ENCODE results near the gene SLC4A4. TPM values are rescaled to one million over a fixed set of nuclear protein-coding genes. Genes with fewer than 3 reads are reported as not detected.

The SLC4A4 gene
- total and polyA plus RNA-seq, 2 of the 8 experiments (the other 6 are each of a cell fraction or from before 2014, with no cell fraction given): 0.67 to 2.8 TPM

DNA sequence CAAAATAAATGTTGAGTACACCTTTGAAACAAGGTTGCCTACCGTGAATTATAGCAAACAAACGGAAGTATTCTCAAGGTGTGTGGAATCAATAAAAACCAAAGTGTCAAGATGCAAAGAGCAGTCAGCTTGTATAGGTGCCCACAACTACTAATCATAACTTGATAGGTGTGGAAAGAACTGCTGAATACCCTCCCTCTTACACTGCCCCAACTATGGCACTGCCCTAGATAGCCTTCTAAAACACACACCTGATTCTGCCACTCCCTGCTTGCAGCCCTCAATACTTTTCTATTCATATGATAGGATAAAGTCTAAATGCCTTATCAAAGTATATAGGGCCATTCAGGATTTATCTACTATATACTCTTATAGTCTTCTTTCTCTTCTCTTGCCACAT, 31.1 kb upstream of the SLC4A4 start:
- Histone ChIP-seq H2AFZ (ENCODE audit: low read length) (no peak overlapping the region), H3K14ac (ENCODE audit: insufficient read length) (no peak overlapping the region), H3K18ac (ENCODE audit: extremely low read depth, low read length) (no peak overlapping the region), H3K27me3 (replicated peaks in 1 of 4; ENCODE audit: control insufficient read depth in 3 of 4, extremely low read depth in 1 of 4, insufficient read depth in 3 of 4, low read length in 3 of 4) (no peaks in the 10 kb centered on the region), H4K20me1 (replicated peaks in 1 of 2; ENCODE audit: control insufficient read depth in 1 of 2, insufficient read depth in 2 of 2, low read length in 2 of 2) (no peaks in the 10 kb centered on the region), H3K27ac (ENCODE audit: low read depth, low read length) (no peak overlapping the region), H3K36me3 (ENCODE audit: control insufficient read depth in 2 of 4, insufficient read depth in 4 of 4, low read length in 3 of 4) (no peaks in the 10 kb centered on the region), H3K4ac (replicated peaks; ENCODE audit: insufficient read length, low read depth, low read length) (no peak overlapping the region), H3K56ac (replicated peaks; ENCODE audit: insufficient read length, low read depth, low read length) (no peak overlapping the region), H4K91ac (replicated peaks; ENCODE audit: insufficient read length, low read length) (no peak overlapping the region), H3K4me1 (replicated peaks in 1 of 4; ENCODE audit: control insufficient read depth in 3 of 4, insufficient read depth in 4 of 4, low read length in 3 of 4) (peaks cover 0 to 5% (median 0%) of the 10 kb centered on the region in 4 experiments; a peak in 1 of 7 replicates), H3K4me3 (ENCODE audit: extremely low read depth in 1 of 4, insufficient read depth in 2 of 4, low read depth in 3 of 4, low read length in 4 of 4) (no peak overlapping the region), H4K8ac (ENCODE audit: extremely low read depth, insufficient read depth, low read length) (no peak overlapping the region), H4K5ac (ENCODE audit: insufficient read length, low read depth, low read length) (no peak overlapping the region), H3K23me2 (ENCODE audit: low read depth, low read length) (no peaks in the 10 kb centered on the region), H3K79me1 (ENCODE audit: low read depth, low read length) (no peaks in the 10 kb centered on the region), H2AK5ac (ENCODE audit: low read depth, low read length) (no peak overlapping the region), H3K79me2 (ENCODE audit: control insufficient read depth in 1 of 2, insufficient read depth in 2 of 2, low read length in 2 of 2) (no peaks in the 10 kb centered on the region), H2BK12ac (ENCODE audit: low read depth, low read length) (no peak overlapping the region), H3K9ac (replicated peaks in 1 of 4; ENCODE audit: extremely low read depth in 1 of 4, low read depth in 3 of 4, low read length in 3 of 4) (no peak overlapping the region), H2BK5ac (ENCODE audit: low read depth, low read length) (no peak overlapping the region), H3K4me2 (ENCODE audit: insufficient read depth in 1 of 2, low read depth in 2 of 2, low read length in 2 of 2) (no peak overlapping the region), H3K9me3 (ENCODE audit: insufficient read depth in 2 of 2, low read depth in 1 of 2, low read length in 1 of 2) (no peaks in the 10 kb centered on the region), H2BK20ac (ENCODE audit: low read length) (no peak overlapping the region), H2BK120ac (replicated peaks; ENCODE audit: low read depth, low read length) (no peak overlapping the region), H2BK15ac (ENCODE audit: low read length) (no peak overlapping the region), H3K23ac (ENCODE audit: insufficient read length) (no peak overlapping the region)
- CTCF ChIA-PET (ENCODE audit: partially characterized antibody): interaction anchor here (0.6 kb wide), 1 partner anchor 212 kb away, joined by 3 read pairs; no protein-coding TSS in a partner anchor
- POLR2A ChIA-PET (ENCODE audit: partially characterized antibody): no interaction called here
- TF ChIP-seq RFX5 (IDR thresholded peaks at IDR 0.05; ENCODE audit: borderline replicate concordance, low read depth, low read length) (no peak), FOSL1 (IDR thresholded peaks at IDR 0.05; ENCODE audit: insufficient read depth, low read depth, low read length) (no peak), SIRT6 (IDR thresholded peaks at IDR 0.05; ENCODE audit: low read length) (no peak), CTBP2 (IDR thresholded peaks at IDR 0.05; ENCODE audit: borderline replicate concordance, insufficient read depth, insufficient read length, low read length) (no peak), ASH2L (IDR thresholded peaks at IDR 0.05; ENCODE audit: low read length) (no peak), TBP (IDR thresholded peaks at IDR 0.05; ENCODE audit: low read depth, low read length) (no peak), GTF2F1 (IDR thresholded peaks at IDR 0.05; ENCODE audit: borderline replicate concordance, low read depth, low read length) (no peak), CREB1 (IDR thresholded peaks at IDR 0.05) (no peak), SP1 (IDR thresholded peaks at IDR 0.05; ENCODE audit: low read depth, low read length) (no peak), E2F6 (IDR thresholded peaks at IDR 0.05) (no peak), RXRA (IDR thresholded peaks at IDR 0.05; ENCODE audit: insufficient read depth, low read depth, low read length) (no peak), SAP30 (IDR thresholded peaks at IDR 0.05; ENCODE audit: insufficient read depth, insufficient replicate concordance, low read length) (no peak), POU5F1 (IDR thresholded peaks at IDR 0.05; ENCODE audit: low read depth, low read length) (no peak)
- WGBS, 2 experiments (ENCODE audit: extremely low coverage in 1 of 2, insufficient coverage in 1 of 2, insufficient read length in 1 of 2, insufficient replicate concordance in 2 of 2, low coverage in 1 of 2, low lambda C conversion rate in 2 of 2, missing lambda C conversion rate in 1 of 2): 87% methylated on average over 2 of the region's 2 CpGs; no CpG with 5 or more reads in 1 of the 2 experiments
- no peak for DNase-seq (ENCODE audit: low read depth in 1 of 2, low spot score in 2 of 2)
- FAIRE-seq: no peak

All from H1 (cell line).